ENCODE results near the gene AQP1. TPM values are rescaled to one million over a fixed set of nuclear protein-coding genes. Genes with fewer than 3 reads are reported as not detected.

The AQP1 gene
- total RNA-seq, 1 experiment from 2014 or later: 0.15 TPM

DNA sequence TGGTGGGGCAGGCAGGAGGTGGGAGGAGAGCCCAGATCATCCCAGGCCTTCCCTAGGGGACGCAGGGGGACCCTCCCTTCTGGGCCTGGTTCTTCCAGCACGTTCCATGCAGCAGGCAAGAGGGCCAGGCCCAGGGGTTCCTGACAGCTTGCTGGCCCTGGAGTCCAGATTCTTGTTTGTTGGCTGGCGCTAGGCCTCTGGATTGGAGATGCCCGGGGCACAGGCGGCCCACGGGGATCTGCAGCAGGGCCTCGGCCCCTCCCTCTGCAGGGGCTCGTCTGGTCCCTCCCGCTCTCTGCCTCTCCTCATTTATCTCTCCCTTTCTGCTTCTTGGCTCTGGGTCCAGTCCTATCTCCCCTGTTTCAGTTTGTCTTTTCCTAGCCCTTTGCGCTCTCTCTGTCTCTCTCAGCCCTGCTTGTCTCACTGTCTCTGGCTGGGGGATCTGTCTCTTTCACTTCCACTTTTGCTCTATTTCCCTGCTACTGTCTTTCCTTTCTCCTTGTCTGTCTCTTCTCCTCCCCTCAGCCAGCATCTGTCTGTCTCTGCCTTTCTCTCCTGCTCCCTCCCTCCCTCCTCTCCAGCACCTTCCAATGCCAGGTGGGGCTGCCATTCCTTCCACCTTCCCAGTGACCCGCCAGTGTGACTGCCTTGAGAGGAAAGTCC, 1.1 kb upstream of the AQP1 start:
- Histone ChIP-seq H3K9me3 (ENCODE audit: control insufficient read depth, low read depth, low read length) (no peaks in the 10 kb centered on the region), H2AK5ac (ENCODE audit: insufficient read length, low read length) (no peak overlapping the region), H3K18ac (ENCODE audit: insufficient read length, low read depth, low read length) (no peak overlapping the region), H3K27me3 (ENCODE audit: insufficient read depth, low read length) (no peaks in the 10 kb centered on the region), H2AFZ (ENCODE audit: low read length) (no peak overlapping the region), H4K20me1 (ENCODE audit: control insufficient read depth, insufficient read depth, insufficient read length) (no peaks in the 10 kb centered on the region), H2BK5ac (ENCODE audit: insufficient read length, low read length) (no peak overlapping the region), H3K56ac (ENCODE audit: insufficient read length, low read depth, low read length) (no peak overlapping the region), H4K8ac (replicated peaks; ENCODE audit: insufficient read length, low read depth, low read length) (no peak overlapping the region), H2BK120ac (ENCODE audit: low read depth, low read length, poor library complexity, severe bottlenecking) (no peak overlapping the region), H2BK15ac (ENCODE audit: low read depth, low read length) (no peak overlapping the region), H4K91ac (ENCODE audit: insufficient read length, low read depth, low read length) (no peak overlapping the region), H3K27ac (ENCODE audit: insufficient read length, low read depth, low read length) (no peak overlapping the region), H3K79me2 (ENCODE audit: insufficient read depth, low read length) (no peaks in the 10 kb centered on the region), H3K14ac (ENCODE audit: insufficient read depth, low read length) (no peak overlapping the region), H3K23me2 (ENCODE audit: insufficient read length, low read depth, low read length, poor library complexity, severe bottlenecking) (no peaks in the 10 kb centered on the region), H3K4me2 (ENCODE audit: insufficient read depth, insufficient read length, low read length) (no peak overlapping the region), H3T11ph (ENCODE audit: low read length) (no peak overlapping the region), H4K5ac (ENCODE audit: insufficient read length, low read depth, low read length) (no peak overlapping the region), H2BK12ac (ENCODE audit: insufficient read length, low read depth, low read length) (no peak overlapping the region), H2BK20ac (ENCODE audit: low read depth, low read length, poor library complexity, severe bottlenecking) (no peak overlapping the region), H3K79me1 (ENCODE audit: insufficient read depth, low read depth, low read length, poor library complexity, severe bottlenecking) (no peaks in the 10 kb centered on the region), H3K23ac (ENCODE audit: insufficient read length, low read depth, low read length) (no peak overlapping the region), H3K4me1 (ENCODE audit: insufficient read depth, low read length) (no peaks in the 10 kb centered on the region), H3K9ac (ENCODE audit: extremely low read depth, insufficient read length, low read length) (no peak overlapping the region), H3K4ac (ENCODE audit: low read depth, low read length) (no peak overlapping the region)
- Mint-ChIP-seq H3K4me1 (peaks cover 13 to 33% of the 10 kb centered on the region in 2 experiments), H3K36me3 (ENCODE audit: insufficient read depth in 1 of 3, low read depth in 3 of 3) (no peaks in the 10 kb centered on the region), H3K27me3 (ENCODE audit: low read depth) (peaks cover 3% of the 10 kb centered on the region), H3K9me3 (no peaks in the 10 kb centered on the region), H3K27ac (no peak overlapping the region), H3K4me3 (no peak overlapping the region)
- TF ChIP-seq, protein P1, sequence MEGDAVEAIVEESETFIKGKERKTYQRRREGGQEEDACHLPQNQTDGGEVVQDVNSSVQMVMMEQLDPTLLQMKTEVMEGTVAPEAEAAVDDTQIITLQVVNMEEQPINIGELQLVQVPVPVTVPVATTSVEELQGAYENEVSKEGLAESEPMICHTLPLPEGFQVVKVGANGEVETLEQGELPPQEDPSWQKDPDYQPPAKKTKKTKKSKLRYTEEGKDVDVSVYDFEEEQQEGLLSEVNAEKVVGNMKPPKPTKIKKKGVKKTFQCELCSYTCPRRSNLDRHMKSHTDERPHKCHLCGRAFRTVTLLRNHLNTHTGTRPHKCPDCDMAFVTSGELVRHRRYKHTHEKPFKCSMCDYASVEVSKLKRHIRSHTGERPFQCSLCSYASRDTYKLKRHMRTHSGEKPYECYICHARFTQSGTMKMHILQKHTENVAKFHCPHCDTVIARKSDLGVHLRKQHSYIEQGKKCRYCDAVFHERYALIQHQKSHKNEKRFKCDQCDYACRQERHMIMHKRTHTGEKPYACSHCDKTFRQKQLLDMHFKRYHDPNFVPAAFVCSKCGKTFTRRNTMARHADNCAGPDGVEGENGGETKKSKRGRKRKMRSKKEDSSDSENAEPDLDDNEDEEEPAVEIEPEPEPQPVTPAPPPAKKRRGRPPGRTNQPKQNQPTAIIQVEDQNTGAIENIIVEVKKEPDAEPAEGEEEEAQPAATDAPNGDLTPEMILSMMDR (conservative IDR thresholded peaks at IDR 0.05): no peak
- no CpG with 5 or more reads among the region's 11 CpGs for WGBS (ENCODE audit: extremely low coverage, insufficient read length, low lambda C conversion rate)
- DNase-seq: no peak

Measured in H9 (cell line).